Endothelial cell of umbilical vein (primary cell): ENCODE measurements around the gene EFHD1.

Experiments used
- EZH2 ChIP-seq: IDR thresholded peaks from 2 replicates; pipeline ENCODE4 v1.6.1; 2012; ENCODE audit warnings: borderline replicate concordance, low read depth, mild to moderate bottlenecking, moderate library complexity, low read length, inconsistent platforms; ENCODE audit not compliant: severe bottlenecking
- FOS ChIP-seq: IDR thresholded peaks from 2 replicates; pipeline ENCODE4 v1.6.1; 2011; ENCODE audit warnings: mild to moderate bottlenecking, low read length, moderate library complexity, borderline replicate concordance; ENCODE audit not compliant: insufficient read depth
- GATA2 ChIP-seq: IDR thresholded peaks from 2 replicates; pipeline ENCODE4 v1.7.0; 2011; ENCODE audit warnings: low read depth, mild to moderate bottlenecking, moderate library complexity, mixed read lengths, low read length; ENCODE audit not compliant: insufficient read length, insufficient read depth
- JUN ChIP-seq: IDR thresholded peaks from 2 replicates; pipeline ENCODE4 v1.6.1; 2011; ENCODE audit warnings: borderline replicate concordance, low read depth; ENCODE audit not compliant: insufficient read length, insufficient read depth
- POLR2A ChIP-seq: IDR thresholded peaks from 2 replicates; pipeline ENCODE4 v1.6.1; 2012; ENCODE audit warnings: low read depth, mild to moderate bottlenecking, control low read depth, low read length
- POLR2AphosphoS5 ChIP-seq: IDR thresholded peaks from 2 replicates; pipeline ENCODE4 v1.6.1; 2012; ENCODE audit warnings: low read depth, mild to moderate bottlenecking, control low read depth, low read length, moderate library complexity; ENCODE audit not compliant: insufficient read depth
- TF ChIP-seq, protein P1 (sequence below), 2 donors: IDR thresholded peaks; 1 replicate in 1 of 2; 2 replicates in 1 of 2; pipeline ENCODE4 v1.5.1; 2011; ENCODE audit warnings: low read length in 2 of 2, mild to moderate bottlenecking in 2 of 2, moderate library complexity in 2 of 2, control low read depth in 1 of 2, inconsistent platforms in 1 of 2, low read depth in 1 of 2; ENCODE audit not compliant: insufficient read depth in 1 of 2; ENCODE audit errors: extremely low read depth in 1 of 2
- TF ChIP-seq, protein P2 (sequence below): IDR thresholded peaks from 2 replicates; pipeline ENCODE4 v1.6.1; 2011; ENCODE audit not compliant: insufficient read depth, insufficient read length

DNA sequence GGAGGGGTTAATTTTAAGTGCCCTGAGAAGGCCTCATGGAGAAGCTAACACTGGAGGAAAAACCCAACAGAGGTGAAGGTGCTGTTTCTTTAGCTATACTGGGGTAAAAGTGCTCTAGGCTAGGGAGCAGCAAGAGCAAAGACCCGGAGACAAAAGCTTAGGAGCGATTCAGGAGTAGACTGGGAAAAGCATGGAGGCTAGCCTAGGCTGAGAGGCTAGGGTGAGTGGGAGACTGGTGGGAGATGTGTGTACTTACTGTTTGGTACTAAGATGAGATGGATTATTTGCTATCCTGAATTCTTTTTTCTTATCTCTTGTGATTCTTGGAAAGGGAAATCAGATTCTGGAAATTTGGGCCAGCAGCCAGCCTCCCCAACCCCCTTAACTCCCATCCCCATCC is 65.7 kb downstream of the EFHD1 start:
- TF ChIP-seq, protein P1, sequence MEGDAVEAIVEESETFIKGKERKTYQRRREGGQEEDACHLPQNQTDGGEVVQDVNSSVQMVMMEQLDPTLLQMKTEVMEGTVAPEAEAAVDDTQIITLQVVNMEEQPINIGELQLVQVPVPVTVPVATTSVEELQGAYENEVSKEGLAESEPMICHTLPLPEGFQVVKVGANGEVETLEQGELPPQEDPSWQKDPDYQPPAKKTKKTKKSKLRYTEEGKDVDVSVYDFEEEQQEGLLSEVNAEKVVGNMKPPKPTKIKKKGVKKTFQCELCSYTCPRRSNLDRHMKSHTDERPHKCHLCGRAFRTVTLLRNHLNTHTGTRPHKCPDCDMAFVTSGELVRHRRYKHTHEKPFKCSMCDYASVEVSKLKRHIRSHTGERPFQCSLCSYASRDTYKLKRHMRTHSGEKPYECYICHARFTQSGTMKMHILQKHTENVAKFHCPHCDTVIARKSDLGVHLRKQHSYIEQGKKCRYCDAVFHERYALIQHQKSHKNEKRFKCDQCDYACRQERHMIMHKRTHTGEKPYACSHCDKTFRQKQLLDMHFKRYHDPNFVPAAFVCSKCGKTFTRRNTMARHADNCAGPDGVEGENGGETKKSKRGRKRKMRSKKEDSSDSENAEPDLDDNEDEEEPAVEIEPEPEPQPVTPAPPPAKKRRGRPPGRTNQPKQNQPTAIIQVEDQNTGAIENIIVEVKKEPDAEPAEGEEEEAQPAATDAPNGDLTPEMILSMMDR (IDR thresholded peaks at IDR 0.05; ENCODE audit: extremely low read depth in 1 of 2, insufficient read depth in 1 of 2, low read depth in 1 of 2, low read length in 2 of 2) = no peak
- TF ChIP-seq EZH2 (no peak), POLR2A (no peak), POLR2AphosphoS5 (no peak), FOS (no peak), JUN (no peak), GATA2 (no peak)
- TF ChIP-seq, protein P2, sequence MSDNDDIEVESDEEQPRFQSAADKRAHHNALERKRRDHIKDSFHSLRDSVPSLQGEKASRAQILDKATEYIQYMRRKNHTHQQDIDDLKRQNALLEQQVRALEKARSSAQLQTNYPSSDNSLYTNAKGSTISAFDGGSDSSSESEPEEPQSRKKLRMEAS = no peak
